ENCODE results near the gene GUCY1A2.
"Not testable (repeated sequence)": the region's sequence is repeated elsewhere in the genome, so short reads cannot be mapped to it uniquely, and the experiment has no call there.

Gene GUCY1A2, protein sequence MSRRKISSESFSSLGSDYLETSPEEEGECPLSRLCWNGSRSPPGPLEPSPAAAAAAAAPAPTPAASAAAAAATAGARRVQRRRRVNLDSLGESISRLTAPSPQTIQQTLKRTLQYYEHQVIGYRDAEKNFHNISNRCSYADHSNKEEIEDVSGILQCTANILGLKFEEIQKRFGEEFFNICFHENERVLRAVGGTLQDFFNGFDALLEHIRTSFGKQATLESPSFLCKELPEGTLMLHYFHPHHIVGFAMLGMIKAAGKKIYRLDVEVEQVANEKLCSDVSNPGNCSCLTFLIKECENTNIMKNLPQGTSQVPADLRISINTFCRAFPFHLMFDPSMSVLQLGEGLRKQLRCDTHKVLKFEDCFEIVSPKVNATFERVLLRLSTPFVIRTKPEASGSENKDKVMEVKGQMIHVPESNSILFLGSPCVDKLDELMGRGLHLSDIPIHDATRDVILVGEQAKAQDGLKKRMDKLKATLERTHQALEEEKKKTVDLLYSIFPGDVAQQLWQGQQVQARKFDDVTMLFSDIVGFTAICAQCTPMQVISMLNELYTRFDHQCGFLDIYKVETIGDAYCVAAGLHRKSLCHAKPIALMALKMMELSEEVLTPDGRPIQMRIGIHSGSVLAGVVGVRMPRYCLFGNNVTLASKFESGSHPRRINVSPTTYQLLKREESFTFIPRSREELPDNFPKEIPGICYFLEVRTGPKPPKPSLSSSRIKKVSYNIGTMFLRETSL

DNA sequence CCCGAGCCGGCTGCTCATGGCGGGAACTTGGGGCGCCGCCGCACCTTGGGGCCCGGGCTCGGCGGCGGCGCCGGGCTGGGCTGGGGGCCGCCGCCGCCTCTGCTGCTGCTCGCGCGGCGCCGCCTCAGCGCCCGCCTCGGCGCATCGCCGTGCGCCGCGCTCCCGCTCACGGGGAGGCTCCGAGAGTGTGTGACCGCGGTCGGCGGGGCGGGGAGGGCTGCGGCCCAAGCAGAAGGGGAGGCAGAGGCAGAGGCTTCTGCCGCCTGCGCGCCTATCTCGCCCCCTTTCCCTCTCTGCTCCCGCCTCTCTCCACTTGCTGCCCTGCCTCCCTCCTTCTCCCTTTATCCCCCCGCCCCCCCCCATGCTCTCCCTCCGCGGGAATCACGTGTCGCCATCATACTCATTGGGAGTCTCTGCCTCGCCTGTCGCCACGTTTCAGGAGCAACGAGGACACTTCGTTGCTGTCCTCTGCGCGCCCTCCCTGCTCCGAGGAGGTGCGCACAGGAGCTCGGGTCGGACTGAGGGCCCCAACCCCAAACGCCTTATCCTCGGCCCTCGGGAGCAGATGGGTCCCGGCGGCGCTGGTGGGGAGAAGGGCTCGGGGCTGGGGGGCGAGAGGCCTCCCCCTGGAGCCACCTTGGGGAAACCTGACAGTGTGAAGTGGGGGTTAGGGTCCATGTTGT lies at the start of gene GUCY1A2:
GUCY1A2 (minus strand) TSS at position 258 of the 683 bp plus-strand sequence. CDS start 421 bp downstream, outside the sequence.
- DNase-seq = no peak

DNA sequence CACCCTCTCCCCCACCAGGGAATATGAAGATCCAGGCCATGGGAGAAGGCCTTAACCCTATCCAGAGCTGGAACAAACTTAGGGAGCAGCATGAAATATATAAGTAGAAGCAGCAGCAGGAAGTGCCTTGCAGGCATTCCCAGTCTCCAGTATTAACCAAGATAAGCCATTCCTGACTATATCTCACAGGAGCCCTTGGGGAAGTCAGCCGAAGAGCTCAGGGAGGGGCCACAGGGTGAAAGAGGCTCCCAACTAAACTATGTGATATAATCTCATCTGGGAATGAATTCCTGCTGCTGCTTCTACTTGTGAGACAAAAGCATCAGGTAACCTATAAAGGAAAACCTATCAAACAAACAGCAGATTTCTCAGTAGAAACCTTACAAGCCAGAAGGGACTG lies 36.1 kb upstream of the GUCY1A2 start:
- DNase-seq = no peak

DNA sequence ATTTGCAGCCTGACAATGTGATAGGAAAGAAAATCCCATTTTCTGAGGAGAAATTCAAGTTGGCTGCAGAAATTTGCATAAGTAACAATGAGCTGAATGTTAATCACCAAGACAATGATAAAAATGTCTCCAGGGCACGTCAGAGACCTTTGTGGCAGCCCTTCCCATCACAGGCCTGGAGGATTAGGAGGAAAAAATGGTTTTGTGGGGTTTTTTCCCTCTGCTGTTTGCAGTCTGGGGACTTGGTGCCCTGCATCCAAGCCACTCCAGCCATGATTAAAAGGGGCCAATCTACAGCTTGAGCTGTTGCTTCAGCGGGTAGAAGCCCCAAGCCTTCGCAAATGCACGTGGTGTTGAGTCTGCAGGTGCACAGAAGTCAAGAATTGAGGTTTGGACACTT lies 33.1 kb upstream of the GUCY1A2 start:
- not testable (repeated sequence) for DNase-seq

DNA sequence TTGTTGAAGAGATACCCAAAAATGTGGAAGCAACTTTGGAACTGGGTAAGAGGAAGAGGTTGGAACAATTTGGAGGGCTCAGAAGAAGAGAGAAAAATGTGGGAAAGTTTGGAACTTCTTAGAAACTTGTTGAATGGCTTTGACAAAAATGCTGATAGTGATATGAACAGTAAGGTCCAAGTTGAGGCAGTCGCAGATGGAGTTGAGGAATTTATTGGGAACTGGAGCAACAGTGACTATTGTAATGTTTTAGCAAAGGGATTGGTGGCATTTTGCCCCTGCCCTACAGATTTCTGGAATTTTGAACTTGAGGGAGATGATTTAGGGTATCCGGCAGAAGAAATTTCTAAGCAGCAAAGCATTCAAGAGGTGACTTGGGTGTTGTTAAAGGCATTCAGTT lies 32.6 kb upstream of the GUCY1A2 start:
- DNase-seq = not testable (repeated sequence)

DNA sequence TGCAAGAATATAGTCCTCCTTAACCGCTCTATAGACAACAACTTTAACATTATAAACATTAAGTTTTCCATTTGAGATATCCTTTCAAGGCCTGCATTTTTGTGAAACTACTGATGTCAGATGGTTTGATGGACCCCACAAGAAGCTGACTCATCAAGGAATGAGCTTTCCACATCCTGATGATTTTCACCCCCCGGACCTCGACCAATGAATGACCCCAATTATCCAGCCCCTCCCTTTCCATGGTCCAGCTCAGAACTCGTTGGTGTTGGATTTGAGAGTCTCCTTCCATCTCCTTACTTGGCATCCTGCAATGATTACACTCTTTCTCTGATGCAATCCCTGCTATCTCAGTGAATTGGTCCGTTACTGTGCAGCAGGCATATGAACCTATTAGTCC lies 31.8 kb upstream of the GUCY1A2 start:
- no peak for DNase-seq

DNA sequence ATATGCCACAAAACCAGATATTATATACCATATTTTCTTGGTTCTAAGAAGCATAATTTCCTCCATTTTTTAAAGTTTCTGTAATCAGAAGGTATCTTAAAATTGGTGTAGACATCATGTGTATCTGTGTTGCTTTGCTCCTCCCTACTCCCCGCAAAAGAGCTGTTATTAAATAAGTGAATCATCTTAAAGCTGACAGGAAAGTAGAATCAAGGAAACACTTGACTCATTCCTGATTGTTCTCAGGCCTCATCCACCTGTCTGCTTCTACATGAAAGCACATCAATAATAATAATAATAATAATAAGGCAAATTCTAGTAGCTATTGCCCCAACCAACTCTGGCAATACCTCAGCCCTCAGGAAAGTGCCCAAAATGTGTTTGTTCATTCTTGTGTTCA lies 26.2 kb upstream of the GUCY1A2 start:
- no peak for DNase-seq

DNA sequence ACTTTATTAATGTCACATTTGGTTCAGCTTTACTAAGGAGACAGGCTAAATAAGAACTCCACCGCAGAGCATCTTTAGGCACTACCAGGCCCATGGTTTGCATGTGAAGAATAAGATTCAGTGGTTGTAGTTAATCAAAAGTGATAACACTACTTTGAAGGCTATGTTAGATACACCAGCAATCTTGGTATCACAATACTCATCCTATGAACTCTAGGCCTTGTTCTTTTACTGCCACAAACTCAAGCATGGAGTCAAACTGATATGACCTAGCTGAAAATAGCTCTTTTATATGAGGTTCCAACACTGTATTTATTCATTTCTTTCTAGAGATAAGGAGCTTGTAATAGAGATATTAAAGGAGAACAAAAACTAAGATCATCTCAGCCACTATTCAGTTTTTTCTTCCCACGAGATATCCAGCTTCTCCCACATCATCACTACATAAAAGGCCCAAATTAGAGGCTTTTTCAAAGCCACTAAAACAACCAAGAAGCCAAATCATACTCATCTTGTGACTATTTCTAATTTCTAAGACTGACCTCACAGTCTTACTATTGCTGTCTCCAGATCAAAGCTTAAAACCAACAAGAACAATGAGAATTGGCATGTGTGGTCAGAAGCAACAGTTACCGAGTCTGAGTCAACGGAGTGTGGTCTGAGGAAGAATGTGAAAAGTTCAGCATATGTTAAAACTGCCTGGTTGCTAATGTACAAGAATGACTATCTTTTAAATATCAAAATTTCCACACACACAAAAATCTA lies 25.1 kb upstream of the GUCY1A2 start:
- DNase-seq = no peak

DNA sequence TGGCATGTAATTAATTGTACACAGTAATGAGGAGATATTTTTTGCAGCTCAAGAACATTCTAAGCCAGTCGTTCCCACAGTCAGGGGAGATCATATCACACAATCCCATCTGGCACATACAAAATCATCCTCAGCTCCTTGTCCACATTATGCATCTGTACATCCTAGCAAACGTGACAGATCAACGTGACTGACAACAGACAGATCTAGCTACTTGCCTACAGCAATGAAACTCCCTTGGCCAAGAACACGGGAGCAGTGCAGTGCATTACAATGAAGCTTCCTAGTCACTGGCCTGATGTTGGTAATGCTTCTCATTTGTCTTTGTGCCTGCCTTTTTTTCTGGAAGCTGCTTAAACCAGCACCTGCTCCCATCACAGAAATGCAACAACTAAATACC lies 24.5 kb upstream of the GUCY1A2 start:
- no peak for DNase-seq

DNA sequence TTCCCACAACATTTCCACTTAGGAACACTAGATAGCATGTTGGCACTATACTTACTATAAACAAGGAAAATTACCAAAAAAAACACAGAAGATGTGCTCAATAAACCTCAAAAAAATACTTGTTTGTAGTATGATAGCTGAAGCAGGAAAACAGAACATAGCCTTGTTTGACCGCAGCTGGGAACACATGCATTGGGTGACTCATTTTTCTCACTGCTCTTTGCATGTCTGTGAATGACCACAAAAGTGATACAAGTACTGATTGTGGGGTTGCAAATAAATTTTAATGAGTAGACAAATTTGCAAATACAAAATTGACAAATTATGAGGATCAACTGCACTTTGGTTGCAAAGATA lies 22.8 kb upstream of the GUCY1A2 start:
- DNase-seq = no peak

DNA sequence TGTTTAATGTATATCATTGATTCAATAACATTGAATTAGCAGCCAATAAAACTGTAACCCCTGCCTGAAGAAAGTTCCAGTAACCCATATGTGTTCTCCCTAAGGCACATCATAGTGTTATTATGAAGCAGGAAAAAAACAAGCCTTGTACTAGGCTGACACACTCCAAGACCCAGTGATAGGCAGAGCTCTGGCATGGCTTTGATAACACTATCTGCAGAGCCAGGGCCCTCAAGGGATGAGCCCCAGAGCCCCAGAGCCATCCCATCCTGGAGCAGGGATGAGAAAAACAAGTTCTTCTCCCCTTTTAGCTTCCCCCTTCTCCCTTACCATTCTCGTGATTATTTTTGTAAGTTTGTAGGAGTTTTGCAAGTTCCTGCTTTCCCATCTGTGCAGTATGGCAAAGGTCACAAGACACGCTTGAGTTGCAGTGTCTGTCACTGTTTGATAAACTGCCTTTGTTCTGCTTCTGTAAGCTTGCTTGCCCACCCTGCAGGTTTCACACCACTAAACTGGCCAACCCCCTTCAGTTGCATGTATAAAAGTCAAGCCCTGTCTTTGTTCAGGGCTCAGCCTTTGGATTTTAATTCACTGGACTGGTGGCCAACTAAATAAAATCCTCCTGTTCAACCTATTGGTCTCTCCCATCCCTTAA lies 22.3 kb upstream of the GUCY1A2 start:
- no peak for DNase-seq

DNA sequence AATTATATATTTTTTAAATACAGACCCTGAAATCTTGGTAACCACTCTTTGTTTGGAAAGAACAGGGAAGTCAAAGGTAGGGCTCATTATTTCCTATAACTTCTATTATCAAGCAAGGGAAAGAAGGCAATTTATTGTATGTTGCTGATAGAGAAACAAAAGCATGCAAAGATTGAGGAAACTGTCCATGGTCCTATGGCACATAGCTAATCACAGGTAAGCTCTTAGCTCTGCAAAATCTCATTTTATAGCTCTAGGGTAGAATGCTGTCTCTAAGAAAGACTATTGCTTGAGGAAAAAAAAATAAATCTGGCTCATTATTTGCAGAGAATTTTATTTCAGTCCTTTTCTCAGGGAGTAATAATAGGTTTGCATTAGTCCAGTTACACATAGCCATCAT lies 7.4 kb upstream of the GUCY1A2 start:
- DNase-seq = no peak

DNA sequence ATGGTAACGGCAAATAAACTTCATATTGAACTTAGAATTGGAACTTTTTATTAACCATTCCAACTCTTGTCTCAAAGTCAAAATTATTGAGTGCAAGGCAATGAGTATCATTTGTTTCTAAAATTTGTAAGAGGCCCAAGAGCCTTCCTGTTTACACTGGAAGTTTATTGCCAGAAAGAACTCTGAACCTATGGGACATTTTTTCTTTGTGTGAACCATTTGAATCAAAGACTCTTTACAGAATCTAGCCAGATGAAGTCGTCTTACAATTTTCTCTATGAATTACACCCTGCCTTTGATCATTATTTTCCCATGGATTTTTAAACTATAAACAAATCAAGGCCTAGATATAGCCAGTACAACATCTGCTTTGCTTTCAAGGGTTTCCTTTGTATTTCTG lies 2.3 kb upstream of the GUCY1A2 start:
- DNase-seq = no peak

DNA sequence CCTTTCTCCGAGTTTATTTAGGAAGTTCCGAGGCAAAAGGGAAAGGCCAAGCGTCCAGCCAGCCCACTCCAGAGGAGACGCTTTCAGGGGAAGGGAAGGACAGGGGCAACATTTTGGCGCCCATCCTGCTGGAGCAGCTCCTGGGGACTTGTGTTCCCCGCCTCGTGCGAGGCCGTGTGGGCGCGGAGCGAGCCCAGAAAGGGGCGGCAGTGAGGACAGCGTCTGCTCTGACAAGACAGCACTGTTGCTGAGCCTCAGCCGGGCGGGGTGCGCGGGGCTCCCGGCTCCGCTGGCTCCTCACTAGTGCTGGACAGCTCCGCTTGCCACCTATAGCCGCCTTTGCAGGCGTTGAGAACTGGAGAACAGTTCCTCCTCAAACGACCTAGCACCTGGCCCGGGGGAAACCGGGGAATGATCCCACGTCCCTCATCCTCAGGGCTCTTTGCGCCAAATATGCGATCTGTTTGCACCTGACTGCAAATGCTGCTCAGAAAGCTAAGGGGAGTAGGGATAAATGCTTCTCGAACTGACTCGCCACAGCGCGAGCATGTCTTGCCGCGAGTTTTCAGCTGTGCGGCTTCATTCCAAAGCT lies 722 bp upstream of the GUCY1A2 start:
- DNase-seq = no peak

DNA sequence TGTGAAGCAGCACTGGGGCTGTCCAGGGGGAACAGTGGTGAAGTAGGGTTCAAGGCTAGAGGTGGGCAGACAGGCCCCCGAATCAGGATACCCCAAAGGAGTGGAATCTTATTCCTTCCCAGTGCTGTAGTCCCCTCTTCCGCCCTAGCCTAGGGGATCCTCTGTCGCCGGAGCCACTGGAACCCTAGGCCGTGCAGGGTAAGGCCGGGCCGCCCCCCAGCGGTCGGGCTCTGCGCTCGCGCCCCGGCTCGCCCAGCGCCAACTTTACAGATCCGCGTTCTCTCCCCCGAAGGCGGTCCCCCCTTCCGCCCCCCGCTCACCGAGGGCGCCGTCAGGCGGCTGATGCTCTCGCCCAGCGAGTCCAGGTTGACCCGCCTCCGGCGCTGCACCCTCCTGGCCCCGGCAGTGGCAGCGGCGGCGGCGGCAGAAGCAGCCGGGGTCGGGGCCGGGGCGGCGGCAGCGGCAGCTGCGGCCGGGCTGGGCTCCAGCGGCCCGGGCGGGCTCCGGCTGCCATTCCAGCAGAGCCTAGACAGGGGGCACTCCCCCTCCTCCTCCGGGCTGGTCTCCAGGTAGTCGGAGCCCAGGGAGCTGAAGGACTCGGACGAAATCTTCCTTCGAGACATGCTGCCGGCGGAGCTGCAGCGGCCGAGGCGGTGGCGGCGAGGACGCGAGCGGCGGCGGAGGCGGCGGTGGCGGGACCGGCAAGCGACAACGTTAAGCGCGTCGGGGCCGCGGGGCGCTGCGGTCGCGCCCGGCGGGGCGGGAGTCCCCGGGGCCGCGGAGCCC lies 650 bp downstream of the GUCY1A2 start:
- no peak for DNase-seq

DNA sequence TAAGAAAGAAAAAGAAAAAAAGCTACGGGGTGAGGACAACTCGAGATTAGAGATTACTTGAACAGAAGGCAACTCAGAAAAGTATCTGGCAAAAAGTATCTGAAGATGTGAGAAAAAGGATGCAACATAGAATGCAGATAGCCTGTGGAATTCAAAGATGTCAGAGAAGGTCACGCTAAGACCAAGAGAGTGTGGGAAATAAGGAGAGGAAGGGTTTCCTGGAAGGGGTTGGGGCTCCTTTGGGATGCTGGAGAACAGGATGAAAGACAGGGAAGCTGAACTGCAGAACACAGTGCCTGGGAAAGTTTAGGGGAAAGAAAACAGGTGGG lies 1.2 kb downstream of the GUCY1A2 start:
- no peak for DNase-seq

DNA sequence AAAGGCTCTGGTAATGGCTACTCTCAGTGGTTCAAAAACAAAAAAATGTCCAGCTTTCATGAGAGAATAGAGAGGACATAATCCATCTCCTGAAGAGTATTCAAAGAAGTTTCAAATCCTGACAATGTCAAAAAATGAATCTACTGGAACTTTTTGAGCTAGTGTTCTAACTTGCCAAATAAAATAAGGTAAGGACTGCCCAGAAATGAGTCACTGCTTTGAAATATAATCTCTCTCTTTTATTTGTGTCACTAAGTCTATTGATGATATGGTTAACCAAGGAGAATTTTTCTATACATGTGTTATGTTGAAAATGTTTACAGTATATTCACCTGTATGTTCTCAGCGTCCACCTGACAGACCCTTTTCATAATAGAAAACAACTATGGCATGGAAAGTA lies 3.4 kb downstream of the GUCY1A2 start:
- no peak for DNase-seq

DNA sequence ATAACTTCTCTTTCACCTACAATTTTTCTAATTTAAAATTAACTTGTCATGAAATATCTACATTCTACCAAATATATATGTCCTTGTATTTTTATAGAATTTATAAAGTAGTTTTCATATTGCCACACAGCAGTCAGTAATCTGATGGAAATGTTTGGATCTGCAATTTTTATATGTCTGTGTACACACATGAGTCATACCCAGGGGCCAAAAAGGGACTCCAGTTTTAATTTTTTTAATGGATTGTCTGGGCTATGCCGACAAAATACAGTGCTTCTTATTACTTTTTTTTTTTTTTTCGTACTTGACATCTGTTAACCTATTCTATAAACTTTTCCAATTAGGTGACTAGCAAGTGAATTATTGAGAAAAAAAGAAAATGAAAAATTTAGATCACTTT lies 6.3 kb downstream of the GUCY1A2 start:
- no peak for DNase-seq

DNA sequence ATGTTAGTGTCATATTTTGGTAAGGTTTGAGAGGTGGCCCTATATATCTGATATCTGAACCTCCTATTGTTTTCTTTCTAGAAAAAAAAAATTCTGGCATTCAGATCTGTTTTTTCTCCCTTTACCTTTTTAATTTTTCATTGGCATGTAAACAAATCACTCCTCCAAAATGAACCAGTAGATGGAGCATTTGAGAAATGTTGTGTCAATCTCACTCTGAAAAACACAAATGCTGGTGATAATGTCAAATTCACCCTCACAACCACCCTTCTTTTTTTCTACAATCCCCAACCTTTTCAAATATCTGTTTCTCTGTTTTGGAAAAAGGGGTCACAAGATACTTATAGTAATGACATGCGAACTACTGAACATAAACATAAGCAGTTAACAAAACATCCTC lies 9.1 kb downstream of the GUCY1A2 start:
- no peak for DNase-seq

DNA sequence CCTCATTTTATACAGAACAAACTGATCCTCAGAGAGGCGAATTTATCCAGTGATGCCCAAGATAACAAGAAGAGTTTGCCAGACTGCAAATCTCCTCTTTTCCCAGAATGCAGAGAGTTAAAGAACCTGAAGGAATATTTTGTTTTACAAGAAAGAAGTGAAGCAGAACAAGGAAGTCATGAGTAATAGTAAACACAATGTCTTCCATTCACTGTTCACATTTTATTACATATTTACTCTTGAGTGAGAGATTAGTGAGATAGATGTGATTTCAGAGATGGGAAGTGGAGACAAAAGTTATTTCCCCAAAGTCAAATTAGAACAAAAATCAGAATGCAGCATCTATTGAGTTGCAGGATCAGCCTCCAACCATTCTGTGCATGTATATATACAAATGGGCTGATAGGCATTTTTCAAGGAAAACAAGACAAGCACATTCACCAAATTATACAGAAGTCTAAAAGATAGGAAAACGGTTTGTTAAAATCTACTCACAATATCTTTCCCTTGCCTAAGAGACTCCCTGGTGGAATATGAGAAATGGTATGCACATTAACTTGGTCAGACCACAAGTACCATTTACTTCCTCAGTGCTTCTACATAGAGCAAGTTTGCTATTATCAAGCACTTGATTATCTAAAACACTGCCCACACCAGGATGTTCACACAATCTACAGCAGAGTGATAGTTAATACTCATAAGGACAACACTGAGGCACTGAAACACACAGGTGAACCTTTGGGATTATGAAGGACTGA lies 12.0 kb downstream of the GUCY1A2 start:
- no peak for DNase-seq

DNA sequence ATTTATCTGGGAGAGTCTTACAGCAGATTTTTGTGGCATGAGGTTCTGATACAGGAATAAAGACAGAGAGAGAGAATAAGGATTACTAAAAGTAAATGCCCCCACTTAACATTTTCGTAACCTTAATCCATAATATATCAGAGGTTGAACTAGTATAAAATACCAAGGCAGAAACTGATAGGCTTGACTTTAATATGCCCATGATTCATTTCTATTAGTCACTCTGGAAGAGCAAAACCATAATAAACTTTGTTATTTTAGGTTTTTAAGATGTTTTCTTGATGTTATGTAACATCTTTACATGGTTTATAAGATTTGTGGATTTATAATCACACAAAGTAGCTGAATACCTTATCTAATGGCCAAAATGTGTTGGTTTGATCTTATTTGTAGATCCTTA lies 19.1 kb downstream of the GUCY1A2 start:
- DNase-seq = no peak

DNA sequence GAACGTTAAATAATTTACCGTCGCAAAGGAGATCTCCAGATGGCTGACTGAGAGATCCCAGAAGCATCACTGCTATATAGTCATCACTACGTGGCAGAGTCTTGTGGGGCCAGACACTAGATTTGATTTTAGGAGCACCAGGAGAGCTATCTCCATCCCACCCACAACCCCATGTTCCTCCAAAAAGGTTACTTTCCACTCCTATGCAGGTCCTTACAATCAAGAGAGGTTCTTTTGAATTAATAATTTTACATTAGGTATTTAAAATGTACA lies 19.4 kb downstream of the GUCY1A2 start:
- DNase-seq = no peak
